A673 (cell line): ENCODE measurements around the gene CARD11. TPM values are rescaled to one million over a fixed set of nuclear protein-coding genes. Genes with fewer than 3 reads are reported as not detected.

ENCODE experiments used
- BruUV-seq: library from RNA; stranded (reverse); fragments of 400-500 nt; replicated peaks from 2 replicates; lab custom pipeline; 2021; lab: Mats Ljungman, UMichigan
- CTCF ChIA-PET: fragments of 300-600 bp; sonication (Branson Sonifier 250); formaldehyde crosslinking; loops from one replicate; lab custom pipeline; 2022; ENCODE audit warnings: antibody characterized with exemption; lab: Charles Lee
- POLR2A ChIA-PET: fragments of 300-600 bp; sonication (Branson Sonifier 250); formaldehyde crosslinking; loops from one replicate; lab custom pipeline; 2022; ENCODE audit warnings: antibody characterized with exemption; ENCODE audit not compliant: low non-redundant PET; lab: Charles Lee
- DNase-seq: peaks from one replicate; pipeline ENCODE4 v3.0.0-alpha.2; 2015; ENCODE audit warnings: low spot score
- H3K27ac ChIP-seq: fragments of 200-600 bp; sonication (generic); 2 replicates; pipeline ENCODE4 v1.5.1; 2016; ENCODE audit warnings: mixed run types, low read depth, mild to moderate bottlenecking, mixed read lengths, antibody characterized with exemption, low read length; ENCODE audit not compliant: poor library complexity, severe bottlenecking
- H3K27me3 ChIP-seq: fragments of 200-600 bp; sonication (generic); replicated peaks from 2 replicates; pipeline ENCODE4 v1.6.1; 2017; ENCODE audit warnings: mixed run types, low read depth, mild to moderate bottlenecking, mixed read lengths, antibody characterized with exemption, low read length; ENCODE audit not compliant: insufficient read depth, poor library complexity
- H3K36me3 ChIP-seq: fragments of 200-600 bp; sonication (generic); 2 replicates; pipeline ENCODE4 v1.6.1; 2016; ENCODE audit warnings: mixed run types, mild to moderate bottlenecking, mixed read lengths, antibody characterized with exemption, low read length; ENCODE audit not compliant: insufficient read depth, poor library complexity, severe bottlenecking
- H3K4me1 ChIP-seq: fragments of 200-600 bp; sonication (generic); 2 replicates; pipeline ENCODE4 v1.6.1; 2017; ENCODE audit warnings: mixed run types, mild to moderate bottlenecking, mixed read lengths, antibody characterized with exemption, low read length; ENCODE audit not compliant: insufficient read depth, poor library complexity, severe bottlenecking
- H3K4me3 ChIP-seq: fragments of 200-600 bp; sonication (generic); 2 replicates; pipeline ENCODE4 v1.5.1; 2016; ENCODE audit warnings: low read depth, mixed run types, mild to moderate bottlenecking, mixed read lengths, low read length; ENCODE audit not compliant: poor library complexity, severe bottlenecking
- H3K9me3 ChIP-seq: fragments of 200-600 bp; sonication (generic); 2 replicates; pipeline ENCODE4 v1.6.1; 2016; ENCODE audit warnings: mixed run types, low read depth, mild to moderate bottlenecking, mixed read lengths, antibody characterized with exemption, low read length; ENCODE audit not compliant: poor library complexity, severe bottlenecking
- CTCF ChIP-seq: fragments of 300-800, 200-600 bp; sonication (generic); conservative IDR thresholded peaks from 2 replicates; pipeline ENCODE4 v1.5.1; 2017; ENCODE audit warnings: low read depth, mild to moderate bottlenecking, antibody characterized with exemption, low read length, moderate library complexity, mixed read lengths
- EZH2 ChIP-seq: fragments of 200-600 bp; sonication (generic); IDR thresholded peaks from 2 replicates; pipeline ENCODE4 v1.6.1; 2017; ENCODE audit warnings: borderline replicate concordance, low read depth, mild to moderate bottlenecking, mixed read lengths, antibody characterized with exemption, low read length; ENCODE audit not compliant: poor library complexity, severe bottlenecking
- intact Hi-C: fragments of 100-400 bp; cut with micrococcal nuclease; formaldehyde crosslinking; loops from one replicate; pipeline ENCODE4 v1.10.0; 2022; ENCODE audit not compliant: unreplicated experiment
- total RNA-seq: library from RNA; stranded (reverse); gene quantifications from 2 replicates; pipeline ENCODE4 v1.2.3, GENCODE V29; 2021

CARD11 gene
- total RNA-seq, 1 experiment from 2014 or later: 1.8 TPM

DNA sequence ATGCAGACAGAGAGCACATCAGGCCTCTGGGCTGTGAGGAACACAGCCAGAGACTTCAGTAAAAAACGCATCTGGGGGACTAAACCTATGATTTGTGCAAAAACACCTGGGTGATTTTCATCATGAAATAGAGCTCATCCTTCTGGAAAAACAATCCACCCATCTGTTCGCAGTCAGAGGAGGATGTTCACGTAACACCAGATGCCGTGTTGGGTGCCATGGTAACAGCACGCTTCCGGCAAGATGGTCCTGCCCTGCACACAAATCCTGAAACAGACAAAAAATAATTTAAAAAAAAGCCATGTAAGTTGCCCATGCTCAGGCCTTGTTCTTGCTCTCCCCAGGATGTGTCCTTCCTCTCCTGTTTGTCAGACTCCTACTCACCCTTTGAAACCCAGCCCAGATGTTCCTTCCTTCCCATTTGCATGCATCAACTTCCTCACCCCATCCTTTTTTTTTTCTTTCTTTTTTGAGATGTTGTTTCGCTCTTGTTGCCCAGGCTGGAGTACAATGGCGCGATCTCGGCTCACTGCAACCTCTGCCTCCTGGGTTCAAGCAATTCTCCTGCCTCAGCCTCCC is 171.3 kb downstream of the CARD11 start:
- H3K9me3 ChIP-seq: no peaks in the 10 kb centered on the region
- POLR2A ChIA-PET: no interaction called here
- no peaks in the 10 kb centered on the region for H3K27me3 ChIP-seq
- CTCF ChIA-PET: no interaction called here
- no peak overlapping the region for H3K4me3 ChIP-seq
- TF ChIP-seq CTCF (no peak), EZH2 (no peak)
- DNase-seq: no peak
- intact Hi-C loops: no loop called here
- no TSS peak for BruUV-seq
- peaks cover 3% of the 10 kb centered on the region for H3K4me1 ChIP-seq
- no peak overlapping the region for H3K27ac ChIP-seq
- H3K36me3 ChIP-seq: no peaks in the 10 kb centered on the region

DNA sequence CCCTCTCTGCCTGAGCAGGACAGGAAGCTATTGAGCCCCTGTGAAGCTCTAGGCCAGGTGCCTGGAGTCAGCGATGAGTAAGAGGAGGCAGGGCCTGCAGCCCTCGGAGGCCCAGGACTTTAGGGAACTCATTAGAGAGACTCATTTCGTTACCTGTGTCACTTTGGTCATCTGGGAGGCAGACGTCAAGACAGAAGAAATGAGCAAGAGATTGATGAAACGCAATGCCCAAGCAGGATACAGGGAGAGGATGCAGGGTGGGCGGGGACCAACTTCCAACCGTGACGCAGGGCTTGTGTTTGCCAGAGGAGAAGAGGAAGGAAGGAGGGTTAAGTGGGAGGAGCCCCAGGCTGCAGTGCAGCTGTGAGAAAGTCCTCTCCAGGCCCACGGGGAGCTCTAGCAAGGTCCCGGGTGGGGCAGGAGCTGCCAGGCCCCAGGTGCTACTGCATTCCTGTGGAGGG is 173.2 kb downstream of the CARD11 start:
- CTCF ChIA-PET: interaction anchor here (0.6 kb wide), 1 partner anchor 606 kb away, joined by 3 read pairs; no protein-coding TSS in a partner anchor
- Histone ChIP-seq H3K4me1 (peaks cover 3% of the 10 kb centered on the region), H3K27ac (no peak overlapping the region), H3K4me3 (no peak overlapping the region), H3K9me3 (no peaks in the 10 kb centered on the region), H3K36me3 (no peaks in the 10 kb centered on the region), H3K27me3 (no peaks in the 10 kb centered on the region)
- TF ChIP-seq CTCF (no peak), EZH2 (no peak)
- POLR2A ChIA-PET: no interaction called here
- BruUV-seq: no TSS peak
- intact Hi-C loops: no loop called here
- DNase-seq: peak; percentile 62

DNA sequence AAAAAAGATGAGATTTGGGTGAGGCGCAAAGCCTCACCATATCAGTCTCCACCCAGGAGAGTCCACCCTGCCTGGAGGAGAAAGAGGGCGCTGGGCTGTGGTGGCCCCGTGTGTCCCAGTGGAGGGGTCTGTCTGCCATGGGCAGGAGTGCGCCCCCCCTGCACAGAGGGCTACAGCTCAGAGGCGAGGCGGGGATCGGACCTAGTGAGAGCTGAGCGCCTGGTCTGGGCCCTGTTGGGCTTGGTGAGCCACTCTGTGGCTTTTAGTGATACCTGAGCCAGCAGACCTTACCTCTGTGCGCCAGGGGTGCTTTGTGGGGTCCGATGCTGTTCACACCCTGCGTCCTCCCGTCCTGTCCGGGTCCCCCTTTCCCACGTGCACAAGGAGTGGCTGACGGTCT is 173.7 kb downstream of the CARD11 start:
- TF ChIP-seq CTCF (no peak), EZH2 (no peak)

More for the DNA sequence above, 173.7 kb downstream of the CARD11 start:
- DNase-seq: no peak
- POLR2A ChIA-PET: no interaction called here
- Histone ChIP-seq H3K4me3 (no peak overlapping the region), H3K36me3 (no peaks in the 10 kb centered on the region), H3K9me3 (no peaks in the 10 kb centered on the region), H3K27ac (no peak overlapping the region), H3K4me1 (peaks cover 3% of the 10 kb centered on the region), H3K27me3 (no peaks in the 10 kb centered on the region)
- CTCF ChIA-PET: interaction anchor here (0.6 kb wide), 1 partner anchor 607 kb away, joined by 3 read pairs; no protein-coding TSS in a partner anchor
- BruUV-seq: no TSS peak
- intact Hi-C loops: loop anchor here (10.0 kb wide), 1 partner anchor 1765 kb away; no protein-coding TSS in a partner anchor
